ENCODE results near the gene EIF1.

GRCh38 chr17:41657936-41658335 is 30.7 kb upstream of the EIF1 start:
- TF ChIP-seq, protein P1, sequence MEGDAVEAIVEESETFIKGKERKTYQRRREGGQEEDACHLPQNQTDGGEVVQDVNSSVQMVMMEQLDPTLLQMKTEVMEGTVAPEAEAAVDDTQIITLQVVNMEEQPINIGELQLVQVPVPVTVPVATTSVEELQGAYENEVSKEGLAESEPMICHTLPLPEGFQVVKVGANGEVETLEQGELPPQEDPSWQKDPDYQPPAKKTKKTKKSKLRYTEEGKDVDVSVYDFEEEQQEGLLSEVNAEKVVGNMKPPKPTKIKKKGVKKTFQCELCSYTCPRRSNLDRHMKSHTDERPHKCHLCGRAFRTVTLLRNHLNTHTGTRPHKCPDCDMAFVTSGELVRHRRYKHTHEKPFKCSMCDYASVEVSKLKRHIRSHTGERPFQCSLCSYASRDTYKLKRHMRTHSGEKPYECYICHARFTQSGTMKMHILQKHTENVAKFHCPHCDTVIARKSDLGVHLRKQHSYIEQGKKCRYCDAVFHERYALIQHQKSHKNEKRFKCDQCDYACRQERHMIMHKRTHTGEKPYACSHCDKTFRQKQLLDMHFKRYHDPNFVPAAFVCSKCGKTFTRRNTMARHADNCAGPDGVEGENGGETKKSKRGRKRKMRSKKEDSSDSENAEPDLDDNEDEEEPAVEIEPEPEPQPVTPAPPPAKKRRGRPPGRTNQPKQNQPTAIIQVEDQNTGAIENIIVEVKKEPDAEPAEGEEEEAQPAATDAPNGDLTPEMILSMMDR (IDR thresholded peaks at IDR 0.05) = no peak
- TF ChIP-seq POLR2A (IDR thresholded peaks at IDR 0.05) = no peak
